ENCODE measurements around the gene MRPL10.

Gene MRPL10

GRCh38 chr17:47812146-47812920, 19.0 kb downstream of the MRPL10 start:
- DNase-seq = no peak

GRCh38 chr17:47811709-47812108, 19.6 kb downstream of the MRPL10 start:
- no peak for DNase-seq

- no peak for DNase-seq
Measured at GRCh38 chr17:47810901-47811635, 20.3 kb downstream of the MRPL10 start.

GRCh38 chr17:47810200-47810821, 21.0 kb downstream of the MRPL10 start:
- no peak for DNase-seq

- no peak for DNase-seq
Measured at GRCh38 chr17:47808830-47809480, 22.4 kb downstream of the MRPL10 start.

GRCh38 chr17:47808036-47808829, 23.1 kb downstream of the MRPL10 start:
- no peak for DNase-seq

GRCh38 chr17:47807421-47807820, 23.9 kb downstream of the MRPL10 start:
- DNase-seq = no peak

GRCh38 chr17:47806913-47807255, 24.5 kb downstream of the MRPL10 start:
- DNase-seq = no peak

- no peak for DNase-seq
Measured at GRCh38 chr17:47806026-47806912, 25.1 kb downstream of the MRPL10 start.

- DNase-seq = no peak
Measured at GRCh38 chr17:47804461-47804860, 26.9 kb downstream of the MRPL10 start.

GRCh38 chr17:47803751-47804150, 27.6 kb downstream of the MRPL10 start:
- no peak for DNase-seq

GRCh38 chr17:47803201-47803600, 28.1 kb downstream of the MRPL10 start:
- DNase-seq = no peak

- DNase-seq = peak; percentile 51
Measured at GRCh38 chr17:47802341-47803022, 28.9 kb downstream of the MRPL10 start.

- no peak for DNase-seq
Measured at GRCh38 chr17:47801906-47802305, 29.4 kb downstream of the MRPL10 start.

GRCh38 chr17:47801176-47801765, 30.1 kb downstream of the MRPL10 start:
- no peak for DNase-seq

- DNase-seq = no peak
Measured at GRCh38 chr17:47800686-47801085, 30.7 kb downstream of the MRPL10 start.

- no peak for DNase-seq
Measured at GRCh38 chr17:47797797-47798196, 33.5 kb downstream of the MRPL10 start.

- no peak for DNase-seq
Measured at GRCh38 chr17:47792979-47793378, 38.4 kb downstream of the MRPL10 start.

- no peak for DNase-seq
Measured at GRCh38 chr17:47792457-47792856, 38.9 kb downstream of the MRPL10 start.

- no peak for DNase-seq
Measured at GRCh38 chr17:47791025-47791424, 40.3 kb downstream of the MRPL10 start.
